Measurements from ENCODE around the gene ZNF428.
"Not testable (repeated sequence)": the region's sequence is repeated elsewhere in the genome, so short reads cannot be mapped to it uniquely, and the experiment has no call there.

ZNF428 gene

GRCh38 chr19:43619262-43620060 lies at the start of gene ZNF428:
Gene ZNF428 (minus strand): TSS chr19:43619629. CDS start chr19:43614304, 5,325 bp downstream.
- peak; percentile 94 for DNase-seq

GRCh38 chr19:43668406-43669109 lies 49.1 kb upstream of the ZNF428 start:
- DNase-seq = peak; percentile 98

- peak; percentile 87 for DNase-seq
Measured at GRCh38 chr19:43667876-43668405, 48.5 kb upstream of the ZNF428 start.

GRCh38 chr19:43667126-43667875 lies 47.9 kb upstream of the ZNF428 start:
- peak; percentile 28 for DNase-seq

- no peak for DNase-seq
Measured at GRCh38 chr19:43664018-43664417, 44.6 kb upstream of the ZNF428 start.

- DNase-seq = no peak
Measured at GRCh38 chr19:43662487-43662886, 43.1 kb upstream of the ZNF428 start.

GRCh38 chr19:43660971-43661360 lies 41.5 kb upstream of the ZNF428 start:
- no peak for DNase-seq

- no peak for DNase-seq
Measured at GRCh38 chr19:43660301-43660970, 41.0 kb upstream of the ZNF428 start.

GRCh38 chr19:43658494-43658893 lies 39.1 kb upstream of the ZNF428 start:
- DNase-seq = no peak

- DNase-seq = no peak
Measured at GRCh38 chr19:43658001-43658400, 38.6 kb upstream of the ZNF428 start.

- no peak for DNase-seq
Measured at GRCh38 chr19:43656436-43656835, 37.0 kb upstream of the ZNF428 start.

GRCh38 chr19:43652546-43652874 lies 33.1 kb upstream of the ZNF428 start:
- DNase-seq = no peak

- no peak for DNase-seq
Measured at GRCh38 chr19:43651758-43652545, 32.5 kb upstream of the ZNF428 start.

GRCh38 chr19:43650276-43650675 lies 30.8 kb upstream of the ZNF428 start:
- DNase-seq = not testable (repeated sequence)

GRCh38 chr19:43649514-43649913 lies 30.1 kb upstream of the ZNF428 start:
- no peak for DNase-seq

GRCh38 chr19:43648633-43649032 lies 29.2 kb upstream of the ZNF428 start:
- no peak for DNase-seq

GRCh38 chr19:43644181-43644580 lies 24.8 kb upstream of the ZNF428 start:
- DNase-seq = no peak

GRCh38 chr19:43643326-43643725 lies 23.9 kb upstream of the ZNF428 start:
- peak; percentile 2 for DNase-seq

GRCh38 chr19:43642531-43642930 lies 23.1 kb upstream of the ZNF428 start:
- no peak for DNase-seq

GRCh38 chr19:43641333-43641732 lies 21.9 kb upstream of the ZNF428 start:
- DNase-seq = no peak

- no peak for DNase-seq
Measured at GRCh38 chr19:43640424-43640757, 21.0 kb upstream of the ZNF428 start.
